GM19099 (cell line): ENCODE results near the gene SLC44A1.

Experiments
- POLR2A ChIP-seq: IDR thresholded peaks from 3 replicates; pipeline ENCODE4 v1.6.1; 2011; ENCODE audit warnings: low read depth; ENCODE audit not compliant: insufficient read length; ENCODE audit errors: extremely low read depth

The SLC44A1 gene

GRCh38 chr9:105393576-105394344 lies 149.3 kb downstream of the SLC44A1 start:
- no peak for TF ChIP-seq POLR2A

GRCh38 chr9:105396441-105396840 lies 152.0 kb downstream of the SLC44A1 start:
- no peak for TF ChIP-seq POLR2A

- no peak for TF ChIP-seq POLR2A
Observed at GRCh38 chr9:105396901-105397300, 152.4 kb downstream of the SLC44A1 start.

GRCh38 chr9:105399117-105399516 lies 154.7 kb downstream of the SLC44A1 start:
- no peak for TF ChIP-seq POLR2A

DNA sequence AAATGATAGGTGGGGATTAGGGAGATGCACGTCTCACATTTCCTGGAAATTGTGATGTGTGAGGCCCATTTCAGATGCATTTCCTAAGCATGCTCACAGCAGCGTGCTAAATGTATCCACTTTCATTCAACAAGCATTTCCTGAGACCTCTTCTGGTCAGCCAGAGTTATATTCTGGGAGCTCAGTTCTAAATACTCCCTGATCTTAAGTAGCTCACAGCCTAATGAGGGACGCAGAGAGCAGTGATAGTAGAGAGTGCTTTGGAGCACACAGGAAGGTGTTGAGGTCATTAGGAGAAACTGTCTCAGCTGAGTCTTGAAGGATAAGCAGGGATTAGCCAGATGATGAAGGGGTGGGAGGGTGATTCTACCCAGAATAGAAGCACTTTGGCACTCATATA lies 157.2 kb downstream of the SLC44A1 start:
- TF ChIP-seq POLR2A = no peak

GRCh38 chr9:105403552-105404248 lies 159.2 kb downstream of the SLC44A1 start:
- no peak for TF ChIP-seq POLR2A

- TF ChIP-seq POLR2A = no peak
Observed at GRCh38 chr9:105405514-105406131, 161.2 kb downstream of the SLC44A1 start.

DNA sequence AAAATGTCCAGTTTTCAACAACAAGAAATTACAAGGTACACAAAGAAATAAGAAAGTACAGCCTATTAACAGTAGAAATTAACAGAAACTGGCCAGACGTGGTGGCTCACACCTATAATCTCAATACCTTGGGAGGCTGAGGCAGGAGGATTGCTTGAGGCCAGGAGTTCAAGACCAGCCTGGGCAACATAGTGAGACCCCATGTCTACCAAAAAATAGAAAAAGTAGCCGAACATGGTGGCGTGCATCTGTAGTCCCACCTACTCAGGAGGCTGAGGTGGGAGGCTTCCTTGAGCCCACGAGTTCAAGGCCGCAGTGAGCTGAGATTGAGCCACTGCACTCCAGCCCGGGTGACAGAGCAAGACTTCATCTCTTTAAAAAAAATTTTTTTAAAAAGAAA lies 161.9 kb downstream of the SLC44A1 start:
- TF ChIP-seq POLR2A = no peak

- TF ChIP-seq POLR2A = no peak
Observed at GRCh38 chr9:105413525-105413924, 169.1 kb downstream of the SLC44A1 start.

GRCh38 chr9:105414947-105415661 lies 170.7 kb downstream of the SLC44A1 start:
- no peak for TF ChIP-seq POLR2A

DNA sequence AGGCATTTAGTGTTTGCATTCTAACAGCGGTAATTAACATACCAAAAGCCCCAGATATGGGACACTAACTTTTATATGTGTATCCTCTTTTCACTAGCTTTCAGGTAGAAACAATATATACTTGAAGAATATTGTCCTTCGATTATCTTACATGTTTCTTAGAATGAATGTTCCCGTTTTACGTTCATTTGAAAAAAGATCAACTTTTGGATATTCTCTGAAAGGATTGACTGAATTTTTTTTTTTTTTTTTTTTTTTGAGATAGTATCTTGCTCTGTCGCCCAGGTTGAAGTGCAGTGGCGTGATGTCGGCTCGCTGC lies 171.2 kb downstream of the SLC44A1 start:
- TF ChIP-seq POLR2A = no peak

DNA sequence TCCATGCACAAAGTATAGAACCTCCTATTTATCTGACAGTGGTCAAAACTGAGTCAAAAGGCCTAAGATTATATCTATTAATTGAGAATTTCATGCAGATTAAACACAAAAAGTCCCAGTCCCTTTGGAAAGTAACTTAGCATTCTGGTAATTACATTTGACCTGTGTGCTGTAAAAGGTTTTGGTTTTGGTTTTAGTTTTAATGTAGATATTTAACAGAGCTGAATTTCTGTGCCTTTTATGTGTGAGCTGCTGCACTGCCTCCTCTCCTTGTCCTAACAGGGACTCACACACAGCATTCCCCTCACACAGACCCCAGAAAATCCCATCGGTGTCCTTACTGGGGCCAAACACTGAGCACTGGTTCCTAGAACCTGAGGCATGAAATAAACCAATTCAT lies 172.4 kb downstream of the SLC44A1 start:
- no peak for TF ChIP-seq POLR2A

GRCh38 chr9:105418588-105419500 lies 174.4 kb downstream of the SLC44A1 start:
- TF ChIP-seq POLR2A = no peak

DNA sequence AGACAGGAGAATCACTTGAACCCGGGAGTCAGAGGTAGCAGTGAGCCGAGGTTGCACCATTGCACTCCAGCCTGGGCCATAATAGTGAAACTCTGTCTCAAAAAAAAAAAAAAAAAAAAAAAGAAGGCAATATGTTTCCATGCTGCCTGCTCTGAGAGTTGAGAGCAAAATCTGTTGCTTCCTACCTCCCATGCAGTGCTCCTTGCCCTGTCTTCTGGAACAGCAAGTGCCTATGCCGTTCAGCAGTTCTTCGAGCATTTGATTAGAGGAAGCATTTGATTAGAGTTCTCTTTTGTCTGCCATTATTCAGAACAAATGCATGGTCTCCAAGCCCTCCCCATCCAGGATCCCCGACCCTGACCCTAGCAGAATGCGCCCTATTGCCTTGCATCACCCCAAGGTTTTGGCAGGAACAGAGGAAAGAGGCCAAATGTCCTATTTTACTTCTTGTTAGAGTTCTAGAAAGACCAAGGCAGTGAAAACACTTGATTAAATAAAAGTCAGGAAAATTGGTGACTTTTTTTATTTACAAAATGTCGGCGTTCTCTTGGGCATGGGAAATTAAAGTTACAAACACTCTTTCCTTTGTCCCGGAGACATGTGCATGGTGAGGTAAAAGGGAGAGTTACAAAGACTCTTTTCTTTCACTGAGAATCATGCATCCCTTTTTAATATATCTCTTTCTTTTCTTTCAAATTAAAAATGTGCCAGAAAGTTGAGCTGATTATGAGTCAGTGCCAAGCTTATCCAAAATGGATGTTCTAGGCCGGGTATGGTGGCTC lies 175.6 kb downstream of the SLC44A1 start:
- no peak for TF ChIP-seq POLR2A
